ENCODE data around the gene TLE4. TPM values are rescaled to one million over a fixed set of nuclear protein-coding genes. Genes with fewer than 3 reads are reported as not detected.

Gene TLE4
- total RNA-seq, 4 donors from 2014 or later = 30.1 to 52.5 (median 38.1) TPM

DNA sequence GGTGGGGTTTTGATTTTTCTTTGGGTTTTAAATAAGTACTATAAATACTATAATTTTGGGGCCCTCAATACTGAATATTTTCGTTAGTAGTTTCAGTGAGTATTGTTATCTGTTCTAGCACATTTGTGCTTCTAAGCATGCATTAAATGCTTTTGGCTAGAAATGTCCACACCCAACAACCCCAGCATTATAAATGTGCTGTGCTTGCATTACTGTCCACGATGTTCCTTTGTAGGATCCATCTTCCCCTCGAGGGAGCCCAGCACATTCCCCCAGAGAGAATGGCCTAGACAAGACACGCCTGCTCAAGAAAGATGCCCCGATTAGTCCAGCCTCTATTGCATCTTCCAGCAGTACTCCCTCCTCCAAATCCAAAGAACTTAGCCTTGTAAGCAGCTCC lies 134.7 kb downstream of the TLE4 start:
- H3K4me3 ChIP-seq = no peak overlapping the region
- peaks cover 7 to 70% (median 10%) of the 10 kb centered on the region in 3 donors for H3K36me3 ChIP-seq
- H3K27me3 ChIP-seq = no peaks in the 10 kb centered on the region
- WGBS, 2 donors = 86 to 91% methylated on average over 5 of the region's 5 CpGs
- H3K4me1 ChIP-seq = no peaks in the 10 kb centered on the region
- intact Hi-C loops (cut with DNase I) = no loop called here
- H3K27ac ChIP-seq = no peak overlapping the region
- no peak for DNase-seq
- TF ChIP-seq POLR2A (IDR thresholded peaks at IDR 0.05) = no peak
- TF ChIP-seq, protein P1, sequence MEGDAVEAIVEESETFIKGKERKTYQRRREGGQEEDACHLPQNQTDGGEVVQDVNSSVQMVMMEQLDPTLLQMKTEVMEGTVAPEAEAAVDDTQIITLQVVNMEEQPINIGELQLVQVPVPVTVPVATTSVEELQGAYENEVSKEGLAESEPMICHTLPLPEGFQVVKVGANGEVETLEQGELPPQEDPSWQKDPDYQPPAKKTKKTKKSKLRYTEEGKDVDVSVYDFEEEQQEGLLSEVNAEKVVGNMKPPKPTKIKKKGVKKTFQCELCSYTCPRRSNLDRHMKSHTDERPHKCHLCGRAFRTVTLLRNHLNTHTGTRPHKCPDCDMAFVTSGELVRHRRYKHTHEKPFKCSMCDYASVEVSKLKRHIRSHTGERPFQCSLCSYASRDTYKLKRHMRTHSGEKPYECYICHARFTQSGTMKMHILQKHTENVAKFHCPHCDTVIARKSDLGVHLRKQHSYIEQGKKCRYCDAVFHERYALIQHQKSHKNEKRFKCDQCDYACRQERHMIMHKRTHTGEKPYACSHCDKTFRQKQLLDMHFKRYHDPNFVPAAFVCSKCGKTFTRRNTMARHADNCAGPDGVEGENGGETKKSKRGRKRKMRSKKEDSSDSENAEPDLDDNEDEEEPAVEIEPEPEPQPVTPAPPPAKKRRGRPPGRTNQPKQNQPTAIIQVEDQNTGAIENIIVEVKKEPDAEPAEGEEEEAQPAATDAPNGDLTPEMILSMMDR (IDR thresholded peaks at IDR 0.05) = no peak
- no peaks in the 10 kb centered on the region for H3K9me3 ChIP-seq

DNA sequence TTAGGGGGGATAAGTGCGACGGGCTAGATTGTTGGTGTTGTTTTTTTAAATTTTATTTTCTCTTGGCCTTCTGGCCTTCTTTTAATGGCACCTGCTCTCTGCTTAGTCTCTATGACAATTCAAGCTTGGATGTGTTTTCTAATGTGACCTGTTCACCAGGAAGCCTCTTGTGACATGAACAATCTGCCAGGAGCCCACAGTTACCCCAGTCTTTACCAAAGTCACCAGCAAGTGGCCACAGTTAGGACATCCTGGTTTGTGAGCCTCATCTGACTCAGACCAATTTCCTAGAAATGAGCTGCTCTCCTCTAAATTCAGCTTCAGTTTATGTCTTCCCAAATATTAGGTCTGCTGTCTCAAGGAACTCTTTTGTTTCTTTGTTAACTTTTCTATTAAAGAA lies 135.8 kb downstream of the TLE4 start:
- no peak for TF ChIP-seq POLR2A (IDR thresholded peaks at IDR 0.05)
- TF ChIP-seq, protein P1 (IDR thresholded peaks at IDR 0.05) = no peak
- intact Hi-C loops (cut with DNase I) = no loop called here
- DNase-seq = no peak
- no peaks in the 10 kb centered on the region for H3K9me3 ChIP-seq
- H3K4me3 ChIP-seq = no peak overlapping the region
- no peaks in the 10 kb centered on the region for H3K4me1 ChIP-seq
- H3K36me3 ChIP-seq = peaks cover 7 to 81% (median 10%) of the 10 kb centered on the region in 3 donors
- H3K27ac ChIP-seq = no peak overlapping the region
- H3K27me3 ChIP-seq = no peaks in the 10 kb centered on the region
- 93 to 97% methylated on average over 2 of the region's 2 CpGs for WGBS, 2 donors

DNA sequence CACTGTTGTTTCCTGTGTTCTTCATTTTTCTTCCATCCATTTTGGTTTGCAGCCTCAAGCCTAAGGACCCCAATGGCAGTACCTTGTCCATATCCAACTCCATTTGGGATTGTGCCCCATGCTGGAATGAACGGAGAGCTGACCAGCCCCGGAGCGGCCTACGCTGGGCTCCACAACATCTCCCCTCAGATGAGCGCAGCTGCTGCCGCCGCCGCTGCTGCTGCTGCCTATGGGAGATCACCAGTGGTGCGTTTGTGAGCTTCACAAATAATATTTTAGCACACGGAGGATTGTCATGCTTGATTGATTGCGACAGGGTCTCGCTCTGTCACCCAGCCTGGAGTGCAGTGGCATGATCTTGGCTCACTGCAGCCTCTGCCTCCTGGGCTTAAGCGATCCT lies 136.8 kb downstream of the TLE4 start:
- H3K4me1 ChIP-seq = no peaks in the 10 kb centered on the region
- TF ChIP-seq, protein P1 (IDR thresholded peaks at IDR 0.05) = no peak
- no peak for TF ChIP-seq POLR2A (IDR thresholded peaks at IDR 0.05)
- DNase-seq = no peak
- no peak overlapping the region for H3K27ac ChIP-seq
- no peaks in the 10 kb centered on the region for H3K9me3 ChIP-seq
- no peaks in the 10 kb centered on the region for H3K27me3 ChIP-seq
- intact Hi-C loops (cut with DNase I) = no loop called here
- H3K4me3 ChIP-seq = no peak overlapping the region
- 98% methylated on average over 11 of the region's 13 CpGs; no CpG with 5 or more reads in 1 of the 2 donors for WGBS, 2 donors
- H3K36me3 ChIP-seq = peaks cover 7 to 90% (median 10%) of the 10 kb centered on the region in 3 donors

DNA sequence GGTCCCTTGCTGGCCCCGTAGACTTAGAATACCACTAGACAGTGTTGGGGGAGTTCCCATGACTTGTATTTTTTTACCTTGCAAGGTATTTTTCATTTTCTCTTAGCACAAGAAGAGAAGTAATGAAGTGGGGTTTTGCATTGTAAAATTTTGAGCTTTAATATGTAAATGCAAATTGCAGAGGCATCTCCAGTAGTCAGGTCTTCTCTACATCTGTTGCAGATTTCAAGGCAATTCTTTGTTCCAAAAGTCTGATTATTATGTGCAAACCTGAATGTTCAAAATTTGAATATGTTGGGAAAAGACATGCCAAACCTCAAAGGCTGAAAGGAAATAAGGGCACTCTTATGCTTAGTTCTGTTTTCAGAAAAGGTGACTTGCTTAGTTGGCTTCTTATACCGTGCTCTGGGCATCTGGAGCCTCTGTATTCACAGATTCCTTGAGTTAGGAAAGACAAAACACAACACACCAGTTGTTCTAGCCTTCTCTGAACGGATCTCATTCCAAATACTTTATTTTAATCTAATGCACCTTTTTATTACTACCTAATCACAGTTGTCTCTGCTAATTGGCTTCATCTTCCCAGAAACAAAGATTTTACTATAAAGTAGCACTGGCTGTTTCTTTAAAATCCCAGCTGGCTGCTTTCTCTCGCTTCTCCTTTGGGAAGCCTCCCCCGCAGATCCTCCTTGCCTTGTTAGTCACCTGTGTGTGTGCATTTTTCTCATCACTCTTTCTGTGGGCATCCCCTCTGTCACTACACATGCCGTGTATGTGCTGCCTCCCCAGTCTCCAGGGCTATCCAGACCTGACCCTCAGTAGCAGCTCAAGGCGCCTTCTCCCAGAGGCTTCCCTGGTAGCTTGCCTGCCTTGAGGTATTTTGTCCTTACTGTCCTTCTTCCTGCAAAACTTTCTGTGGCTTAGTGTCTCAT lies 138.2 kb downstream of the TLE4 start:
- WGBS, 2 donors = 93 to 96% methylated on average over 7 of the region's 7 CpGs
- DNase-seq = no peak
- Histone ChIP-seq H3K4me3 (no peak overlapping the region), H3K4me1 (no peaks in the 10 kb centered on the region), H3K36me3 (peaks cover 7 to 100% (median 10%) of the 10 kb centered on the region in 3 donors), H3K9me3 (no peaks in the 10 kb centered on the region), H3K27ac (no peak overlapping the region), H3K27me3 (no peaks in the 10 kb centered on the region)
- TF ChIP-seq POLR2A (IDR thresholded peaks at IDR 0.05) = no peak
- TF ChIP-seq, protein P1 (IDR thresholded peaks at IDR 0.05) = no peak
- intact Hi-C loops (cut with DNase I) = no loop called here

DNA sequence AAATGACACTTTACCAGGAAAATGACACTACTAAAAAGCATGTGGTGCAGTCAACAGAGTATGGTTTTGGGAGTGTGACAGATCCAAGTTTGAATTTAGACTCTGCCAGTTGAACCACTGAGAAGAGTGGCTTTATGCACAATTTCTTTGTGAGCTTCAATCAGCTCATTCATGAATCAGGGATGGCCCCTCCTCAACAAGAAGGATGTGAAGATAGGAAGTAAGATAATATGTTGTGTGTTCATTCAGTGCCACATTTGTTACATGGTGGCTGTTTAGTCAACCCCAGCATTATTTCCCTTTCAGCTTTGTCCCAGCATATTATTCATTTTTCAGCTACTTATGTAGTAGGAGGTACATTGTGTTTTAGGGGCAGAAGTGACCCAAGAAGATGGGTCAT lies 140.1 kb downstream of the TLE4 start:
- Histone ChIP-seq H3K4me1 (no peaks in the 10 kb centered on the region), H3K27me3 (no peaks in the 10 kb centered on the region), H3K4me3 (no peak overlapping the region), H3K27ac (no peak overlapping the region), H3K9me3 (no peaks in the 10 kb centered on the region), H3K36me3 (peaks cover 7 to 100% (median 8%) of the 10 kb centered on the region in 3 donors)
- TF ChIP-seq POLR2A (IDR thresholded peaks at IDR 0.05) = no peak
- TF ChIP-seq, protein P1 (IDR thresholded peaks at IDR 0.05) = no peak
- no peak for DNase-seq
- intact Hi-C loops (cut with DNase I) = no loop called here

Data from esophagus squamous epithelium (tissue), 5 donors.